Measurements from ENCODE around the gene RAB21.

Gene RAB21

DNA sequence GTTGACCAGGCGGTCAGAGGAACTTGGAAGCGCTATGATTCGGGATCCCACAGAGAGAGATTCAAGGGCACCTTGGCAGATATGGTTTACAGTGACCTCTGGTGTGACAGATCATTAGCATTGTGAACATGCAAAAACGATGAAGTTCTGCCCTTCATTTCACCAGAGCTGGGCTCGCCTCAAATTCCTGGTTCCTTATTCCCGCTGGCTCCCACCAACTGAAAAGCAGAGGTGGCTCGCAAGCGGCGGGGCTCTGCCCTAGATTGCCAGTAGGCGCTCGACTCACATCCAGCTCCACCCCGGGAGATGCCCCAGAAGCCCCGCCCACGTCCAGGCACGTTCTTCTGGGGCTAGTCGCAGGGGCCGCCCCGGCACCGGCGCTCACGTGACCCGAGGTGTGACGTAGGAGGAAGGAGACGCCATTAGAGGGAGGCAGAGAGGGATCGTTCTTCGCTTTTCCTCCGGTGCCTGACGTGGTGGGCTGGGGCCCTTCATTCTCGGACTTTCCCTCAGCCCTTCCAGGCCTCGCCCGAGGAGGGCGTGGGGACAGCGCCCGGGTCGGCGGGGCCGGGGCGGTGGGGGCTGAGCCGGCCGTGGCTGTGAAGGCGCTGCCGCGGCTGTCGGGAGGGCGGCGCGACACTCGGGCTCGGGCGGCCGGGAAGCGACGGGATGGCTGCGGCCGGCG lies at the start of gene RAB21:
RAB21 (plus strand) TSS at position 403 of the 685 bp plus-strand sequence; CDS start at position 670, 267 bp downstream.
- peak; percentile 88 for DNase-seq

- DNase-seq = no peak
Measured at GRCh38 chr12:71704920-71705319, 49.7 kb upstream of the RAB21 start.

DNA sequence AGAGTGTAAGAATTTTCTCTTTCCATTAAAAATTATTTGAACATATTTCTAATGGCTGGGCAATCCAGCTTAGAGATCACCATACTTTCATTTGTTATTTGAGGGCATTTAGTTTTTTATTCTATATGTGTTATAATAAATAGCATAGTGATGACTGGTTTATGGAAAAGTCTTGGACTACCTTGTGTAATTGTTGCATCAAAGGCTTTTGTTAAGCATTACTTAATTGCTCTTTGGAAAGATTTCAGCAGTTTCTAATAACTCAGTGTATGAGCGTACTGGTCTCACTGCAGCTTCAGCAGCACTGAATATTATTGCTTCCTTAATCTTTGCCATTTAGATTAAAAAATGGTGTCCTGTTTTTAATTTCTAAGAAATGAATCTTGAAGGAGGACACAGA lies 46.0 kb upstream of the RAB21 start:
- no peak for DNase-seq

GRCh38 chr12:71710276-71711125 lies 44.2 kb upstream of the RAB21 start:
- no peak for DNase-seq

- no peak for DNase-seq
Measured at GRCh38 chr12:71718611-71719010, 36.1 kb upstream of the RAB21 start.

- no peak for DNase-seq
Measured at GRCh38 chr12:71719647-71720370, 34.9 kb upstream of the RAB21 start.

- DNase-seq = no peak
Measured at GRCh38 chr12:71721783-71722505, 32.7 kb upstream of the RAB21 start.

GRCh38 chr12:71725011-71725410 lies 29.7 kb upstream of the RAB21 start:
- DNase-seq = no peak

DNA sequence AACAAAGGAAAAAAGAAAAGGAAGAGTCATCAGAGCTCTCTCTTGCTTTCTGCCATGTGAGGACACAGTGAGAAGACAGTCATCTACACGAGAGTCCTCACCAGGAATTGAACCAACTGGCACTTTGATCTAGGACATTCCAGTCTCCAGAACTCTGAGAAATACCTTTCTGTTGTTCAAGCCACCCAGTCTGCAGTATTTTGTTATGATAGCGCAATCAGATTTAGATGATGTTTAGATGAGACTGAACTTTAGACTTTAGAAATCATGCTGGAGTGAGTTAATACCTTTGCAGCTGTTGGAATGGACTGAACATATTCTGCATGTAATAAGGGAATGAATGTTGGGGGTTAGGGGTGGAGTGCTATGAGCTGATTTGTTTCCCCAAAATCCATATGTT lies 28.1 kb upstream of the RAB21 start:
- DNase-seq = no peak

GRCh38 chr12:71727958-71728357 lies 26.7 kb upstream of the RAB21 start:
- no peak for DNase-seq

- DNase-seq = no peak
Measured at GRCh38 chr12:71730936-71731335, 23.7 kb upstream of the RAB21 start.

GRCh38 chr12:71731439-71732356 lies 23.0 kb upstream of the RAB21 start:
- DNase-seq = no peak

DNA sequence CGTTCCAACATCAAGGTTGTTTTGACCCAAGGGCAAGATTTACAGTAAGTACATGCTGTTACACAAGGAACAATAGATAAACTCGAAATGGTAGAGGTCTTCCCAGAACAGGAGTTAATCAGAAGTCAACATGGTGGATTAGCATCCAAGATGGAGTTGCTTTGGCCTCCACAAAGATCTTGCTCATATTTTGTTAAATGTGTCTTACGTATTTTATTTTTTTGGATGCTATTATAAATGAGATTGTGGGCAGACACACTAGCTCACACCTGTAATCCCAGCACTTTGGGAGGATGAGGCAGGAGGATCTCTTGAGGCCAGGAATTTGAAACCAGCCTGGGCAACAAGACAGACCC lies 22.3 kb upstream of the RAB21 start:
- DNase-seq = no peak

DNA sequence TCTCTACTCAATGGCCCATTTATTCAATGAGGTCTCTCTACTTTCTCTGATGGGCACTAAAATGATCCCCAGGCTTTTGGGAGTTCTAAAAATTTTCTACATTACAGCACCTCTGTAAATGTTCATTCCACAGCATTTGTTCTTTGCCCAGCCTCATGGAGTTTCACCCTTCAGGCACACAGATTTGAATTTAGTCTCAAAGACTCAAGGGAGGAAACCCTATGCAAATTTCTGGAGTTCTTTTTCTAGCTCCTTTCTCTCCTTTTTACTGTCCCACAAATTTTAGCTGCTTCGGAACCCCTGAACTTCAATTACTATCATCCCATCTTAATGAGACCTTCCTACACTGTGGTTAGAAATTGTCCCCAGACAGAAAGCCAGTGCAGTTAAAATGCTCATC lies 17.5 kb upstream of the RAB21 start:
- DNase-seq = no peak

- DNase-seq = no peak
Measured at GRCh38 chr12:71742998-71743397, 11.7 kb upstream of the RAB21 start.

GRCh38 chr12:71744522-71745300 lies 10.0 kb upstream of the RAB21 start:
- DNase-seq = no peak

DNA sequence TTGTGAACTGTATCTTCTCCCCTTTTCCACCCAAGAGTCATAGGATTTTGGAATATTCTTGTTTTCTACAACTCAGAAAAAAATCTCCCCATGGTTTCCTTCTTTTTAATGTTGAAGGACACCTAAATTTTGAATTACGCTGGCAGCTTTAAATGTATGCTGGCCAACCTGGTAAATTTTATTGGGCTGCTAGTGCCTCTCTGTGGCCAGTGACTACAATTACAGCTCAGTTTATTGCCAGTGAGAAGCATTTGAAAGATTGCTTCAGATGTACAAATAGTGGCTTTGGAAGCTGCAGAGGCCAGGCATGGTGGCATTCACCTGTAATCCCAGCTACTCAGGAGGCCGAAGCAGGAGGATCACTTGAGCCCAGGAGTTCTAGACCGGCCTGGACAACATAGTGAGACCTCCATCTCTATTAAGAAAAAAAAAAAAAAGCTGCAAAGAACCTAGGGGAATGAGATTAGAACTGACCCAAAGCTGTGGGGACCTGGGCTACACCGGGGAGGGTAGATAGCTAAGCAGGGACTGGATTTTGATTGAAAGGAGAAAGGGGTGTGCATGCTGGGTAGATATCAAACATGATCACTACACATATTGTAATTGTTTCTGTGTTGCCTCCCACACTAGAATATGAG lies 7.6 kb upstream of the RAB21 start:
- peak; percentile 8 for DNase-seq

DNA sequence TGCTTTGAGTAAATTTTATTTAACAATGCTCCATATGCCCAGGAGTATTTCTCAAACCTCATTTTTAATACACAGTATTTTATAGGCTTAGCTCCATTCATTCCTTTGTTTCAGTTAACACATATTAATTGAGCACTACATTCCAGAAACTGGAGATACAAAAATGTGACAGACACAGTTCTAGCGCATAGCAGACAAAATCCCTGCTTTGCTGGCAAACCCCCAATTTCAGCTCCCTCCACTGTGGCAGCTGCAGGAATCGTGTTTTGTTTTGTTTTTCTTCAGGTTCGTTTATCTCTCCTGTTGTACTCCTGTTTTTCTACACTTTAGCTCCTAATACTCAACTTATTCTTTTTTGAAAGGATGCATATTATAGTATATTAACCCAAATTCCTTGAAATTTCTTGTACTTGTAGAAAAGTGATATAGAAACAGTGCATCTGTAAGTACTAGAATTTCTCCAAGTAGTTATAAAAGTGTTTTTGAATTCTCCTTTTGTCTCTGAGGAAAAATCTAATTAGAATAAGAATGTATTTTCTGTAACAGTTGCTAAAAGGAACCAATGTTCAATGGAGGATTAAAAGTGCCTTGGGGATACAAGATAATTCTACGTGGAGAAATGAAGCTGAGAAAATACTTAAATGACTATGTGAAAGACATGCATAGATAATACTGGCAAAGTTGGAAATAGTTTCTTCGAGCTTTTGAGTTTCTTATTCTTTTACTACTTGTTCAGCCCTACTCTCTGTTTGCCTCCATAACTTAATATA lies 6.4 kb upstream of the RAB21 start:
- DNase-seq = no peak

GRCh38 chr12:71749666-71750065 lies 5.0 kb upstream of the RAB21 start:
- DNase-seq = no peak

- DNase-seq = no peak
Measured at GRCh38 chr12:71752891-71753290, 1.8 kb upstream of the RAB21 start.

All from NCI-H1092 (cell line).